Measurements from ENCODE around the gene FAHD1.
"Not testable (repeated sequence)": the region's sequence is repeated elsewhere in the genome, so short reads cannot be mapped to it uniquely, and the experiment has no call there.

Gene FAHD1

GRCh38 chr16:1839554-1839953 lies 12.5 kb downstream of the FAHD1 start:
- DNase-seq (ENCODE audit: low read depth in 2 of 3, low spot score in 2 of 3) = no peak

- no peak for DNase-seq (ENCODE audit: low read depth in 2 of 3, low spot score in 2 of 3)
Observed at GRCh38 chr16:1845985-1846384, 19.0 kb downstream of the FAHD1 start.

DNA sequence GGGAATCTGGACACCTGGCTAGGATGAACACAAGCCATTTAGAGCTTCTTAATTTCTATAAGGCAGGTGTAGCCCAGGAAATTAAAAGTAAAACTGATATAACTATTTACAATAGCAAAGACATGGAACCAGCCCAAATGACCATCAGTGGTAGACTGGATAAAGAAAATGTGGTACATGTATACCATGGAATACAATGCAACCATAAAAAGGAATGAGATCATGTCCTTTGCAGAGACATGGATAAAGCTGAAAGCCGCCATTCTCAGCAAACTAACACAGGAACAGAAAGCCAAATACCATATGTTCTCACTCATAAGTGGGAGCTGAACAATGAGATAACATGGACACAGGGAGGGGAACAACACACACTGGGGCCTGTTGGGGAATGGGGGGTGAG lies 19.4 kb downstream of the FAHD1 start:
- DNase-seq (ENCODE audit: low read depth in 2 of 3, low spot score in 2 of 3) = no peak

GRCh38 chr16:1850981-1851380 lies 24.0 kb downstream of the FAHD1 start:
- no peak for DNase-seq (ENCODE audit: low read depth in 2 of 3, low spot score in 2 of 3)

DNA sequence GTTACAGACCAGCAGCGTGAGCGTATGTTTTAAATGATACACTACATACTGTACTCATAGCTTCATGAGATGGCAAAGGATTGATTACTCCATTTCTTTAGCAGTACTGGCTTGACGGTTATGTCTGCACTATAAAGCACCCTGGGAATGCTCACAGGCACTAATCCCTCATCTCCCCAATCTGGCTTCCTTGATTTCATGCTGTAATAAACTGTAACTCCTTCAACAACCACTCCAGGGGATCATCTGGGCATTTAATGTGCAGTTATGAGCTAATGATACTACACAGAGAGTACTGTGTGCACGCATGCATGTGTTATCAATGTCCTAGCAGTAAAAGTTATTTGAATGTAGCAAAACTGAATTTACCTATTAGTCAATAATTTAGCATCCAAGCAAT lies 24.8 kb downstream of the FAHD1 start:
- no peak for DNase-seq (ENCODE audit: low read depth in 2 of 3, low spot score in 2 of 3)

- DNase-seq (ENCODE audit: low read depth in 2 of 3, low spot score in 2 of 3) = no peak
Observed at GRCh38 chr16:1857433-1858097, 30.6 kb downstream of the FAHD1 start.

- no peak for DNase-seq (ENCODE audit: low read depth in 2 of 3, low spot score in 2 of 3)
Observed at GRCh38 chr16:1858189-1858865, 31.3 kb downstream of the FAHD1 start.

GRCh38 chr16:1859650-1860049 lies 32.6 kb downstream of the FAHD1 start:
- no peak for DNase-seq (ENCODE audit: low read depth in 2 of 3, low spot score in 2 of 3)

- DNase-seq (ENCODE audit: low read depth in 2 of 3, low spot score in 2 of 3) = no peak
Observed at GRCh38 chr16:1861730-1862129, 34.7 kb downstream of the FAHD1 start.

GRCh38 chr16:1862394-1862793 lies 35.4 kb downstream of the FAHD1 start:
- no peak for DNase-seq (ENCODE audit: low read depth in 2 of 3, low spot score in 2 of 3)

DNA sequence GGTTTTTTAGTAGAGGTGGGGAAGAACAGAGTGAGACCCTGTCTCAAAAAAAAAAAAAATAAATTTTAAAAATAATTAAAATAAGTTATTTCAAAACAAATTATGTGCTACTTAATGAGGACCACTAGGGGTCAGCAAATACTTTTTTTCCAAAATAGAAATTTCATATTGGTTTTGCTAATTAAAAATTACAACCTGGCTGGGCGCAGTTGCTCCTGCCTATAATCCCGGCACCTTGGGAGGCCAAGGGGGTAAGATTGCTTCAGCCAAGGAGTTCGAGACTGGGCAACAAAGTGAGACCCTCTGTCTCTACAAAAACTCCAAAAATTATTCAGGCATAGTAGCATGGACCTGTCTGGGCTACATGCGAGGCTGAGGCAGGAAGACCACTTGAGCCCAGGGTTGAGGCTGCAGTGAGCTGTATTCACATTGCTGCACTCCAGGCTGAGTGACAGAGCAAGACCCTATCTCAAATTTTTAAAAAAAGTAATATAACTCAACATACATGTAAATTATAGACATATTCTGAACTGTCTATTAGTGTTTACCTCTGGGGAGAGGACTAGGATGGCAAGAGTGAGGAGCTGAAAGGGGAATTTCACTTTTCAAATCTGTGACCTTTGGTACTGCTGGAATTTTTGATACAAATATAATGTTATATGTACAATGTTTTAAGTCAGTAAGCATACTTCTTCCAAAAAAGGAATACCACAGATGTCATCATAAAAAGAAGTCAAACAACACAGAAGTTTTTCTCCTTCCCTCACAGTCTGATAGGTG lies 36.9 kb downstream of the FAHD1 start:
- no peak for DNase-seq (ENCODE audit: low read depth in 2 of 3, low spot score in 2 of 3)

DNA sequence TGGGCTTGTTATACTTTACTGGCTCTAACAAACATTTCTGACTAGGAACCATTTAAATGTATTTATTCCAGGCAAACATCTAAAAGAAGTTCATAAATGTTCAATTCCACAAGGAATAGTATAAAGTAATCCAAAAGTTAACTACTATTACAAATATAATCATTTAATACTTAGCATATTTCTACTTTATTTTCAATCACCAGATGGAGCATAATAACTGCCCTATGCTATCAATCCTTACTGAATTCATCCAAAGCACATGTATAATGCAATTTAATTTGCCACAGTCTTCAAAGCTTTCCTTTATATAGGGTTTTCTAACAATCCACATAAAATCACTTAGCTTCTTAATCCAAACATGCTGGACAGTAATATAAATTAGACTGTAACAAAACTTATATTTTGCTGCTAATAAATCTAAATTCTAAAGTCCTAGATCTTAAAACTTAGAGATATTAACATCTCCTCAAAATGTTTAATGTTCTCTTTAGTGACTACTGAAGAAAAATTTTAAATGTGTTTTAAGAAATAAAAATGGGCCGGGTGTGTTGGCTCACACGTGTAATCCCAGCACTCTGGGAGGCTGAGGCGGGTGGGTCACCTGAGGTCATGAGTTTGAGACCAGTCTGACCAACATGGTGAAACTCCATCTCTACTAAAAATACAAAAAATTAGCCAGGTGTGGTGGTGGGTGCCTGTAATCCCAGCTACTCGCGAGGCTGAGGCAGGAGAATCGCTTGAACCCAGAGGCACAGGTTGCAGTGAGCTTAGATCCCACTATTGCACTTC lies 39.1 kb downstream of the FAHD1 start:
- DNase-seq (ENCODE audit: low read depth in 2 of 3, low spot score in 2 of 3) = no peak

DNA sequence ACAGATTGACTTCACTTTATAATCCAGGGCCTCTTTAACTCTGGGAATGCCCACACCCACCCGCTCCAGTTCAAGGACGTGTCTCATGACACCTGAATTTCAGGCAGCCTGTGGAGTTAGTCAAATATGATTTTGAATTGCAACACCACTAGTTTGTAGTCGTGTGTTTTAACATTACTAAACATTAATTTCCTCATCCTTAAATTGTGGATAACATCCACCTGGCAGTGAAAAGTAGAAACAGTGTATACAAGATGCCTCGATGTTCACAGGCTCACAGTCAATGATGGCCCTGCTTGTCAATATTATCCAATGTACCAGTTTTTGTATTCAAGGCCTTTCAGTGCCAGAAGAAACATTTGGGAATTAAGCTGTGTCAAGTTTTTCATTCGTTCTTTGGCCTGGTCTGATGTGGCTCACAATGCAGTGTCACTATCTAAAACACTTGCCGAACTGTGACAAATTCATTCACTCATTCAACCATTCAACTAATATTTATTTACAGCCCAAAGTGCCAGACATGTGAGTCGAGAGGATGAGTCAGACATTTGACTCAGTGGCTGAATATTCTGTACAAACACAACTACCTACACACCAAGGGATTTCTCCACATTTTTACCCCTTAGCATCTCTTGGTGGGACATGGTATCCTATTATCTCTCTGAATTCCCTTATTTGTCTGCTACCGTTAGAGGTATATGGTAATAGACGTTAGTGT lies 43.5 kb downstream of the FAHD1 start:
- no peak for DNase-seq (ENCODE audit: low read depth in 2 of 3, low spot score in 2 of 3)

GRCh38 chr16:1871974-1872635 lies 45.1 kb downstream of the FAHD1 start, which contains the start of gene MEIOB:
MEIOB (minus strand) TSS chr16:1872164; CDS start chr16:1868175, 3,989 bp downstream.
- peak in 2 of 3 experiments; percentile 21 to 54 for DNase-seq (ENCODE audit: low read depth in 2 of 3, low spot score in 2 of 3)

DNA sequence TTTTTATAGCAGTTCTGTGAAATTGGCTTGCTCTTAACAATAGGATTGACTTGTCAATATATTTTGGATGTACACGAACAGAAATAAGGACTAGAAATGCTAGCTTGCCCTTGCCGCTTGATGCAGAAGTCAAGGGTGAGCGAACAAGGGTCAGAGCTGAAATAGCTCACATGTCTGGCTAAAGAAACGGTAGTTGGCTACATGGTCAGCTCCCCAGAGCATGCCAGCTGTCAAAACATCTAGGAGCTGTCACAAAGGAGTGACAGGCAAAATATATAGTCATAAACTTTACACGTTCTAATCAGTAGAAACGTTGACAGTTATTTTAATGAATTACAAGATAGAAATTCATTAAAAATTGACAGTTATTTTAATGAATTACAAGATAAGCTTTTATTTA lies 47.8 kb downstream of the FAHD1 start:
- DNase-seq (ENCODE audit: low read depth in 2 of 3, low spot score in 2 of 3) = no peak

DNA sequence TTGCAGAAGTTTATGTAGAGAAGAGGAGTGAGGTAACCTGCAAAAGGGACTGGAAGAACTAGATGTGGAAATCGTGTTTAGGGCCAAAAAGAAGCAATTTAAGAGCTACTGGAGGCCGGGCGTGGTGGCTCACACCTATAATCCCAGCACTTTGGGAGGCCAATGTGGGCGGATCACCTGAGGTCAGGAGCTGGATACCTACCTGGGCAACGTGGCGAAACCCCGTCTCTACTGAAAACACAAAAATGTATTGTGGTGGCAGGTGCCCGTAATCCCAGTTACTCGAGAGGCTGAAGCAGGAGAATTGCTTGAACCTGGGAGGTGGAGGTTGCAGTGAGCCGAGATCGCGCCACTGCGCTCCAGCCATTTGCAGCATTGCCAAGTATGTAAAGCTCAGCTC lies 49.1 kb downstream of the FAHD1 start:
- DNase-seq (ENCODE audit: low read depth in 2 of 3, low spot score in 2 of 3) = not testable (repeated sequence)

DNA sequence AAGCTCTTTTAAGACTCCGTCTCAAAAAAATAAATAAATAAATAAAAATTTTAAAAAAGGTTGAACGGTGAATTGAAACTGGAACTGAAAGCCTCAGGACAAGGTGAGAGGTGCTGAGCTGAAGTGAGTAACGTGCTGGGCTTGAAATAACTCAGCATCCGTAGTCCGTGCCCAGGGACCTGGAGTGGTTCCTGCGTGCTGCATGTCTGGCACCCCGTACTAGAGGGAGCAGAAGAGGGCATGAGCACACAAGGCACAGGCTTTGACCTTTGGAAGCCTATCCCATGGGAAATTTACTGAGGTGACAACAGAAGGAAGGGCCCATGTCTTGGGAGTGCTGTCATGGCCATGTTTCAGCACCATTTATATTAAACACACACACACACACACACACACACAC lies 49.5 kb downstream of the FAHD1 start:
- DNase-seq (ENCODE audit: low read depth in 2 of 3, low spot score in 2 of 3) = no peak

GRCh38 chr16:1877089-1877488 lies 50.1 kb downstream of the FAHD1 start:
- DNase-seq (ENCODE audit: low read depth in 2 of 3, low spot score in 2 of 3) = no peak

DNA sequence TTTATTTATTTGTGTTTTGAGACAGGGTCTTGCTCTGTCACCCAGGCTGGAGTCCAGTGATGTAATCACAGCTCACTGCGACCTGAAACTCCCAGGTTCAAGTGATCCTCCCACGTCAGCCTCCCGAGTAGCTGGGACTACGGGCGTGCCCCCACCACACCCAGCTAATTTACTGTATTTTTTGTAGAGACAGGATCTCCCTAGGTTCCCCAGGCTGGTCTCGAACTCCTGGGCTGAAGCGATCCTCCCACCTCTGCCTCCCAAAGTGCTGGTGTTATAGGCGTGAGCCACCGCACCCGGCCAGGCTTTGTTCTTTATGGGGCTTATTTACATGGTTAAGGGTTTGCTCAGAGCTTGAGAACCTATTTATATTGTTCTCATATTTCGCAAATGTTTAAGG lies 50.8 kb downstream of the FAHD1 start:
- DNase-seq (ENCODE audit: low read depth in 2 of 3, low spot score in 2 of 3) = no peak

GRCh38 chr16:1878256-1878655 lies 51.2 kb downstream of the FAHD1 start:
- no peak for DNase-seq (ENCODE audit: low read depth in 2 of 3, low spot score in 2 of 3)
